ENCODE data around the gene ZBTB7C. TPM values are rescaled to one million over a fixed set of nuclear protein-coding genes. Genes with fewer than 3 reads are reported as not detected.

The ZBTB7C gene
- total RNA-seq, 1 donor: not detected

- no peak for DNase-seq (ENCODE audit: low read depth)
- no peak overlapping the region for H3K4me3 ChIP-seq (ENCODE audit: low read depth, low read length)
- no peak for TF ChIP-seq CTCF (IDR thresholded peaks at IDR 0.05; ENCODE audit: insufficient read depth, low read depth, low read length)
Measured at GRCh38 chr18:47983946-47984345, 425.2 kb downstream of the ZBTB7C start.

GRCh38 chr18:47983055-47983454, 426.1 kb downstream of the ZBTB7C start:
- no peak for DNase-seq (ENCODE audit: low read depth)
- no peak for TF ChIP-seq CTCF (IDR thresholded peaks at IDR 0.05; ENCODE audit: insufficient read depth, low read depth, low read length)
- H3K4me3 ChIP-seq (ENCODE audit: low read depth, low read length): no peak overlapping the region

GRCh38 chr18:47981830-47982229, 427.4 kb downstream of the ZBTB7C start:
- no peak for TF ChIP-seq CTCF (IDR thresholded peaks at IDR 0.05; ENCODE audit: insufficient read depth, low read depth, low read length)
- no peak for DNase-seq (ENCODE audit: low read depth)
- H3K4me3 ChIP-seq (ENCODE audit: low read depth, low read length): no peak overlapping the region

GRCh38 chr18:47981320-47981719, 427.9 kb downstream of the ZBTB7C start:
- no peak for DNase-seq (ENCODE audit: low read depth)
- H3K4me3 ChIP-seq (ENCODE audit: low read depth, low read length): no peak overlapping the region
- TF ChIP-seq CTCF (IDR thresholded peaks at IDR 0.05; ENCODE audit: insufficient read depth, low read depth, low read length): no peak

- DNase-seq (ENCODE audit: low read depth): no peak
- no peak for TF ChIP-seq CTCF (IDR thresholded peaks at IDR 0.05; ENCODE audit: insufficient read depth, low read depth, low read length)
- H3K4me3 ChIP-seq (ENCODE audit: low read depth, low read length): no peak overlapping the region
Measured at GRCh38 chr18:47979611-47980200, 429.5 kb downstream of the ZBTB7C start.

- no peak for TF ChIP-seq CTCF (IDR thresholded peaks at IDR 0.05; ENCODE audit: insufficient read depth, low read depth, low read length)
- no peak for DNase-seq (ENCODE audit: low read depth)
- no peak overlapping the region for H3K4me3 ChIP-seq (ENCODE audit: low read depth, low read length)
Measured at GRCh38 chr18:47978603-47979002, 430.6 kb downstream of the ZBTB7C start.

GRCh38 chr18:47978141-47978540, 431.0 kb downstream of the ZBTB7C start:
- TF ChIP-seq CTCF (IDR thresholded peaks at IDR 0.05; ENCODE audit: insufficient read depth, low read depth, low read length): no peak
- no peak for DNase-seq (ENCODE audit: low read depth)
- no peak overlapping the region for H3K4me3 ChIP-seq (ENCODE audit: low read depth, low read length)
